Activated naive CD8-positive, alpha-beta T cell treated with anti-CD3 and anti-CD28 coated beads, Interleukin-2, amount 50 U/mL, for 16 hours (primary cell): Measurements from ENCODE around the gene GPX3.

Experiments
- DNase-seq: peaks from one replicate; pipeline ENCODE4 v3.0.0-alpha.2; 2020; ENCODE audit warnings: low read depth, low spot score

GPX3 gene

GRCh38 chr5:151076616-151077015, 56.2 kb downstream of the GPX3 start:
- DNase-seq, result no peak

GRCh38 chr5:151077419-151077818, 57.0 kb downstream of the GPX3 start:
- DNase-seq, result no peak

GRCh38 chr5:151077967-151078366, 57.6 kb downstream of the GPX3 start:
- DNase-seq, result no peak
